ENCODE data around the gene PHF24. TPM values are rescaled to one million over a fixed set of nuclear protein-coding genes. Genes with fewer than 3 reads are reported as not detected.

The PHF24 gene
- not detected in 2 replicates for total RNA-seq

DNA sequence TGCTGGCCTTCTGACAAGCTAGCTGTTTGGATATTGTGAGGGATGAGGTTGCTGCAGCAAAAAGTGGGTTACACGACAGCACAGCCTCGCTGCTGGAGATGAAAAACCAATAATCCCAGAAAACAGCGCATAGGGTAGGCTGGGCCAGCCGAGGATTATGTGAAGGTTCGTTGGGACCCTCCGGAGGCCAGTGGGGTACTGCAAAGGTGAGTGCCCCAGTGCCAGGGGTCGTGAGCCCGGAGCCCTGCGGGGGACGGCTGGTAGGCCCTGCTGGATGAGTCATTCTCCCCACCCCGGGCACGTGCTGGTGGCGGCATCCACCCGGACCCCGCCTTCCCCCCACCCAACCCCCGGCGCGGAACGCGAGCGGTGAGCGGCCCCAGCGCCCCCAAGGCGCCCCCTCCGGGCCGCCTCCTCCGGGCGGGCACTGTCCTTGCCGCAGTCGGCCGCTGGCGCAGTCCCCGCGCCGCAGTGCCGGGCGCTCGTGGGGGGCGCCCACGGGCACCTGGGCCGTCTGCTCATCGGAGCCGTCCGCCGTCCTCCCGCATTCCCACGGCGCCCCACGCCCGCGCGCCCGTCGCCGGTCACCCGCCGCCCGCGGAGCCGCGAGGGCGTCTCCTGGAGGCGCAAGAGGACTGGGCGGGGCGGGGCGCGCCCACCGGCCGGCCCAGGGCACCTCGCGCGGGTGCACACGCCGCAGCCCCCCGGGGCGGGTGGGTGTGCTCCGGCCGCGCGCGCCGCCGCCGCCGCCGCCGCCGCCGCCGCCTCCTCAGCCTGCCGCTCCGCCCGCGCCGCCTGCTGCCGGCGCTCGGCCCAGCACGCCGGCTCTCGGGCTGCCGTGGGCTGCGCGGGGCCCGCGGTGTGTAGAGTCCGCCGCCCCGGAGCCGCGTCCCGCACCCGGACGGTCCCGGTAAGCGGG, at the start of gene PHF24:
PHF24 (plus strand) TSS at position 794 of the 919 bp plus-strand sequence. CDS start 13,014 bp downstream, outside the sequence.

DNA sequence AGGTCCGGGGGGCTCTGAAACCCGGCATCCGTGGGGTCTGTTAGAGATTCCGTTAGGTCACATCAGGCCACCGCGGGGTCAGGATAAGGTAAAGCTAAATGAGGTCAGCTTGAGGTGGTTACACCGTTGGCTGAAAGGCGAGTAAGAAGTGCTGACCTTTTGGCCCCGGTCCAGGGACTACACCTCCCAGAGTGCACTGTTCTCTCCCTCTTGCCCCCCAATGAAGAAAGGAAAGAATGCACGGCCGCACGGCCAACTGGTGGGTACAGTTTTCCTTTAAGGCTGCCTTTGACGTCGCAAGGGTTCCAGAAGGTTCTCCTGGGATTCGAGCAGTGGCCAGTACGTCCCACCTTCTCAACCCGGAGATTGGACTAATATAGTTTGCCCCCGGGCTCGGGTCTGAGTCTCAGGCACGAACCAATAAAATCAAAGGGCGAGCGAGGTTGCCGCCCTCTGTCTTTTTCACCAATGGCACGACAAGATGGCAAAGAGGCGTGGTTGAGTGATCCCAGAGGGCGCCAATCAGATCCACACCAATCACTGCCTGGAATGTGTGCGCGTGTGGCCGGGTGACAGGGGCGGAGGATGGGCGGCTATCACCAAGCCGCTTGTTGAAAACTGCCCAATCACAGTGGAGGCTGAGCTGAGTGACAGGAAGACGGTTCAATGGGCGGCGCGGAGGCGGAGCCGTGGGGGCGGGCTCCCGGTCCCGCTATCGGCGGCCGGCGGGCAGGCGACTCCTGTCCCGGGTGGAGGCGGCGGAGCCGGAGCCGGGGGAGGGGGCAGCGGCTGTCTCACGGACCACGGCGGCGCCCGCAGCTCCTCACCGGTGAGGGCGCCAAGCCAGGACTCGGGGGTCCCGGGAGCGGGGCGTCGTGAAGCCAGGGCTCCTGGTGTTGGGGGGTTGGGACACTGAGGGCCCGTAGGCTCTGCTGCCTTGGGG, 31.2 kb downstream of the PHF24 start, which contains the start of gene DNAJB5:
DNAJB5 (plus strand) TSS at position 743 of the 943 bp plus-strand sequence. CDS start 886 bp downstream, outside the sequence.

Other genes starting within 250 kb of the PHF24 start
- gene CCL21, start 248.1 kb upstream of the PHF24 start, total RNA-seq: 0.20 and 0.53 TPM in 2 replicates
- gene DNAJB5, start 31.5 kb downstream of the PHF24 start, total RNA-seq: 5.7 and 8.3 TPM in 2 replicates
- gene VCP, start 114.3 kb downstream of the PHF24 start, total RNA-seq: 335 and 349 TPM in 2 replicates
- gene FANCG, start 121.7 kb downstream of the PHF24 start, total RNA-seq: 23.0 and 30.5 TPM in 2 replicates
- gene PIGO, start 138.3 kb downstream of the PHF24 start, total RNA-seq: 9.6 and 9.7 TPM in 2 replicates
- gene STOML2, start 144.8 kb downstream of the PHF24 start, total RNA-seq: 178 and 191 TPM in 2 replicates
- 31.7 and 43.8 TPM in 2 replicates for gene ATOSB, start 157.6 kb downstream of the PHF24 start, total RNA-seq
- 33.3 and 35.0 TPM in 2 replicates for gene UNC13B, start 203.7 kb downstream of the PHF24 start, total RNA-seq